ENCODE data around the gene SORCS2.

Gene SORCS2

GRCh38 chr4:7647600-7648543 is 455.5 kb downstream of the SORCS2 start:
- no peak for DNase-seq (ENCODE audit: low read depth, low spot score)
- CTCF ChIA-PET: no interaction called here
- POLR2A ChIA-PET: no interaction called here
- no peak for TF ChIP-seq CTCF (IDR thresholded peaks at IDR 0.05; ENCODE audit: insufficient read depth, low read length, missing control alignments)
- H3K4me3 ChIP-seq (ENCODE audit: low read depth, low read length): no peak overlapping the region

GRCh38 chr4:7648544-7649395 is 456.4 kb downstream of the SORCS2 start:
- POLR2A ChIA-PET: no interaction called here
- CTCF ChIA-PET: no interaction called here
- DNase-seq (ENCODE audit: low read depth, low spot score): no peak
- no peak for TF ChIP-seq CTCF (IDR thresholded peaks at IDR 0.05; ENCODE audit: insufficient read depth, low read length, missing control alignments)
- no peak overlapping the region for H3K4me3 ChIP-seq (ENCODE audit: low read depth, low read length)

- no peak for TF ChIP-seq CTCF (IDR thresholded peaks at IDR 0.05; ENCODE audit: insufficient read depth, low read length, missing control alignments)
- H3K4me3 ChIP-seq (ENCODE audit: low read depth, low read length): no peak overlapping the region
These were observed 457.0 kb downstream of the SORCS2 start for GRCh38 chr4:7649411-7649740.

GRCh38 chr4:7649741-7650531 is 457.6 kb downstream of the SORCS2 start:
- TF ChIP-seq CTCF (IDR thresholded peaks at IDR 0.05; ENCODE audit: insufficient read depth, low read length, missing control alignments): peak; percentile 5
- peak; percentile 59 for DNase-seq (ENCODE audit: low read depth, low spot score)
- POLR2A ChIA-PET: interaction anchor here (0.6 kb wide), 1 partner anchor 238 kb away, joined by 3 read pairs; no protein-coding TSS in a partner anchor
- H3K4me3 ChIP-seq (ENCODE audit: low read depth, low read length): no peak overlapping the region
- CTCF ChIA-PET: no interaction called here

More at GRCh38 chr4:7649411-7649740, 457.0 kb downstream of the SORCS2 start:
- CTCF ChIA-PET: no interaction called here
- no peak for DNase-seq (ENCODE audit: low read depth, low spot score)
- POLR2A ChIA-PET: no interaction called here

GRCh38 chr4:7650606-7651385 is 458.5 kb downstream of the SORCS2 start:
- H3K4me3 ChIP-seq (ENCODE audit: low read depth, low read length): no peak overlapping the region
- no peak for DNase-seq (ENCODE audit: low read depth, low spot score)
- CTCF ChIA-PET: no interaction called here
- peak; percentile 17 for TF ChIP-seq CTCF (IDR thresholded peaks at IDR 0.05; ENCODE audit: insufficient read depth, low read length, missing control alignments)
- POLR2A ChIA-PET: interaction anchor here (0.6 kb wide), 1 partner anchor 239 kb away, joined by 3 read pairs; no protein-coding TSS in a partner anchor
